ENCODE results near the gene S100G.

Gene S100G

GRCh38 chrX:16661495-16661894 is 11.5 kb downstream of the S100G start:
- no peak for DNase-seq (ENCODE audit: extremely low spot score)
- TF ChIP-seq, protein P1, sequence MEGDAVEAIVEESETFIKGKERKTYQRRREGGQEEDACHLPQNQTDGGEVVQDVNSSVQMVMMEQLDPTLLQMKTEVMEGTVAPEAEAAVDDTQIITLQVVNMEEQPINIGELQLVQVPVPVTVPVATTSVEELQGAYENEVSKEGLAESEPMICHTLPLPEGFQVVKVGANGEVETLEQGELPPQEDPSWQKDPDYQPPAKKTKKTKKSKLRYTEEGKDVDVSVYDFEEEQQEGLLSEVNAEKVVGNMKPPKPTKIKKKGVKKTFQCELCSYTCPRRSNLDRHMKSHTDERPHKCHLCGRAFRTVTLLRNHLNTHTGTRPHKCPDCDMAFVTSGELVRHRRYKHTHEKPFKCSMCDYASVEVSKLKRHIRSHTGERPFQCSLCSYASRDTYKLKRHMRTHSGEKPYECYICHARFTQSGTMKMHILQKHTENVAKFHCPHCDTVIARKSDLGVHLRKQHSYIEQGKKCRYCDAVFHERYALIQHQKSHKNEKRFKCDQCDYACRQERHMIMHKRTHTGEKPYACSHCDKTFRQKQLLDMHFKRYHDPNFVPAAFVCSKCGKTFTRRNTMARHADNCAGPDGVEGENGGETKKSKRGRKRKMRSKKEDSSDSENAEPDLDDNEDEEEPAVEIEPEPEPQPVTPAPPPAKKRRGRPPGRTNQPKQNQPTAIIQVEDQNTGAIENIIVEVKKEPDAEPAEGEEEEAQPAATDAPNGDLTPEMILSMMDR (IDR thresholded peaks at IDR 0.05; ENCODE audit: control extremely low read depth, extremely low read depth, low read depth, missing control alignments), result no peak
- POLR2A ChIA-PET, result no interaction called here
- CTCF ChIA-PET, result interaction anchor here (2.3 kb wide), 1 partner anchor 12 kb away, joined by 5 read pairs; the partner anchor contains the start of gene S100G

DNA sequence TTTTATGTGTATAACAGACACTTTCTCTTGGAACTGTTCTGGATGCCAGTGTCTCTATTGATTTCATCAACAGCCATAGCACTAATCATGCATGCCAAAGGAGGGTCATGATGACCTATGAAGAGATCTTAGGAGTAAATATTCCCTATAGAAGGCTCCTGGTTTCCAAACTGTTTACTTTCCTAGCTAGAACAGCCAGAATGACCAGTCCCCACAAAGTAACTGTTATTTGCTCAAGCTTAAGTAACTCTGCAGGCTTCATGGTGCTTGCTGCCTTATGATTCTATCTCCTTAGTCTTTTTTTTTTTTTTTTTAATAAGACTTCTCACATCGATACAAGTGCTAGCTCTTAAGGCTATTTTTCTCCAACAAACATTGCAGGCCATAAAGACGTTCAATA is 12.4 kb downstream of the S100G start:
- no peak for DNase-seq (ENCODE audit: extremely low spot score)
- POLR2A ChIA-PET, result interaction anchor here (0.5 kb wide), 1 partner anchor 25 kb away, joined by 3 read pairs; no protein-coding TSS in a partner anchor
- CTCF ChIA-PET, result interaction anchor here (1.1 to 1.2 kb wide), 2 partner anchors 19 to 33 kb away, joined by 3 to 4 read pairs; no protein-coding TSS in a partner anchor

GRCh38 chrX:16664074-16664473 is 14.1 kb downstream of the S100G start:
- TF ChIP-seq, protein P1 (IDR thresholded peaks at IDR 0.05; ENCODE audit: control extremely low read depth, extremely low read depth, low read depth, missing control alignments), result no peak
- ChIA-PET CTCF (no interaction called here), POLR2A (no interaction called here)
- no peak for DNase-seq (ENCODE audit: extremely low spot score)

More for the DNA sequence above, 12.4 kb downstream of the S100G start:
- TF ChIP-seq, protein P1 (IDR thresholded peaks at IDR 0.05; ENCODE audit: control extremely low read depth, extremely low read depth, low read depth, missing control alignments), result no peak

GRCh38 chrX:16664626-16665025 is 14.7 kb downstream of the S100G start:
- TF ChIP-seq, protein P1 (IDR thresholded peaks at IDR 0.05; ENCODE audit: control extremely low read depth, extremely low read depth, low read depth, missing control alignments), result no peak
- CTCF ChIA-PET, result no interaction called here
- DNase-seq (ENCODE audit: extremely low spot score), result no peak
- POLR2A ChIA-PET, result no interaction called here

DNA sequence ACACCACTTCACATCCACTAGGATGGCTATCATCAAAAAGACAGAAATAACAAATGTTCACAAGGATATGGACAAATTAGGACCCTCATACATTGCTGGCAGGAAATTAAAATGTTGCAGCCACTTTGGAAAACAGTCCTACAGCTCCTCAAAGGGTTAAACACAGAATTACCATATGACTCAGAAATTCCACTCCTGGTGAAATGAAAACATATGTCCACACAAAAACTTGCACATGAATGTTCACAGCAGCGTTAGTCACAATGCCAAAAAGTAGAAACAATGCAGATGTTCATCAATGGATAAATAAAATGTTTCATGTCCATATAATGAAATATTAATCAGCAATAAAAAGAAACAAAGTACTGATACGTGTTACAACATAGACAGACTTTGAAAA is 15.1 kb downstream of the S100G start:
- TF ChIP-seq, protein P1 (IDR thresholded peaks at IDR 0.05; ENCODE audit: control extremely low read depth, extremely low read depth, low read depth, missing control alignments), result no peak
- no peak for DNase-seq (ENCODE audit: extremely low spot score)
- ChIA-PET CTCF (no interaction called here), POLR2A (no interaction called here)

DNA sequence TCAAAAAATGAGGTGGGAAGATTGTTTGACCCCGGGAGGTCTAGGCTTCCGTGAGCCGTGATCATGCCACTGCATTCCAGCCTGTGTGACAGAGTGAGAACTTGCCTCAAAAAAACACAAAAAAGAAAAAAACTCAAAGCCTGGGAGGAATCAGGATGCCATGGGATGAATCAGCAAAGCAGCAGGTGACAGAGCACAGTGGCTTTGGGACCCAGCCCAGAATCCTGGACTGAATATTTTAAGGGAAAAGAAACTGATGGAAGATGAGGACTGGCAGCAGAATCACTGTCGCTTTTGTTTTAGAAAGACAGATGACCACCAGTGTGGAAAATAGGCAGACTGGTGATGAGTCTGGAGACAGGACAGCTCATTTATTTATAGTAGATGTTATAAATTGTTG is 16.6 kb downstream of the S100G start:
- TF ChIP-seq, protein P1 (IDR thresholded peaks at IDR 0.05; ENCODE audit: control extremely low read depth, extremely low read depth, low read depth, missing control alignments), result no peak
- DNase-seq (ENCODE audit: extremely low spot score), result no peak
- POLR2A ChIA-PET, result no interaction called here

GRCh38 chrX:16671005-16671404 is 21.0 kb downstream of the S100G start:
- ChIA-PET CTCF (no interaction called here), POLR2A (no interaction called here)
- TF ChIP-seq, protein P1 (IDR thresholded peaks at IDR 0.05; ENCODE audit: control extremely low read depth, extremely low read depth, low read depth, missing control alignments), result no peak
- DNase-seq (ENCODE audit: extremely low spot score), result peak; percentile 35

More for the DNA sequence above, 16.6 kb downstream of the S100G start:
- CTCF ChIA-PET, result no interaction called here

Measured in GM10248 (cell line).